Non-pigmented ciliary epithelial cell (primary cell): ENCODE results near the gene PTX3.

Experiments used
- DNase-seq: peaks from one replicate; pipeline ENCODE4 v3.0.0-alpha.2; 2010; ENCODE audit warnings: low read depth

Gene PTX3

DNA sequence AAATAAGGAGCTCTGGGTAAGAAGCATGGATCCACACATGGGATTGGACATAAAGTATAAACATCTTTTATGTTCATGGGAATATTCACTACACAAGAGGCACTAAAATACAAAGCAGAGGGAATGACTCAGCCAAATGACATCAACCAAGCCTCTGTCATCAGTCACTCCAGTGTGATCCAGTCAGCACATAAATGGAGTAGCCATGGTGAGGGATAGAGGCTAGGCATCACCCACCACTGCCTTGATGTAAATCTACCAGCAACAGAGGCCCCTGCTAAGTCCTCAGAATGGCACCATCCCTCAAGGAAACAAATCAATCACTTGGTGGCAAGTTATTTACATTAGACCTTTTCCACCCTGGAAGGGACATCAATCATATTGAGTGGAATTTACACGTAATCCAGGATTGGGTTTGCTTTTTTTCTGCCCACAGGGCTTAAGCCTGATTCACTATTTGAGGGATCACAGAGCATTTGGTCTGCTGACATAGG lies 39.3 kb downstream of the PTX3 start:
- no peak for DNase-seq

DNA sequence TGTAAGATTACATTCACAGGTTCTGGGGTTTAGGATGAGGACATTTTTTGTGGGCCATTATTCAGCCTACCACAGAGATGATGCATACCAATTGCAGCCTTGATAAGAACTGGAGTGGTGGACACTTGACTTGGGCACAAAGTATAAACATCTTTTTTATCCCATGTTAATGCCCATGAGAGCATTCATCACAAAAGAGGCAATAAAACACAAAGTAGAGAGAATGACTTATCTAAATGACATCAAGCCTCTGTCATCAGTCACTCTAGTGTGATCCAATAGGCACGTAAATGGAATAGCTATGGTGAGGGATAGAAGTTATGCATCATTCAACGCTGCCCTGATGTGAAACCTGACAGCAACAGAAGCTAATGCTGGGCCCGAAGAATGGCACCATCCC lies 40.8 kb downstream of the PTX3 start:
- DNase-seq: no peak

DNA sequence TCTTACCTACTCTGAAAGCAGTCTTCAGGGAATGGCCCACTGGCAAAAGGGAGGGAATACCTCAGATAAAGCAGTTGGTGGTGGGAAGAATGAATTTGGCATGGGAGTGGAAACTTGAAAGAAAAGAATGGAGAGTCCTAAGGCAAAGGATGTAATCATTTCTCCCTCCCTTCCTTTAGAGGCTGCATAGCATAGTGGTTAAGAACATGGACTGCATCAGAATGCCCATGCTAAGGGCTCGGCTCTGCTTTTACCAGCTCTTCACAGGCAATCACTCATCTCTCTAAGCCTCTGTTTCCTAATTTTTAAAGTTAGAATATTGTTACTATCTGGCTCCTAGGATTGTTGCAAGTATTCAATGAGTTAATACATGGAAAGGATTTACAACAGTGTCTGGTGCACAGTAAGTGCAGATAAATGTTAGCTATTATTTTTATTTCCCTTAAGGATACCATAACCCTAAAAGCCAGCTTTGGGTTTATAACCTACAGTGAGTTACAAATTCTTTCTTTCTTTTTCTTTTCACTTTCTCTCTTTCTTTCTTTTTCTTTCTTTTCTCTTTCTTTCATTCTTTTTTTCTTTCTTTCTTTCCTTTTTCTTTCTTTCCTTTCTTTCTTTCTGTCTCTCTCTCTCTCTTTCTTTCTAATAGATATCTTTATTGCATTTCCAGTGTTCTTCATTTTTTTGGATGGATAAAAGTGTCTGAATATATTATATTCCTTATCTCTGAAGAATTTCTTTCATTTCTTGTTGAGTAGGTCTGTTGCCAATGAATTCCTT lies 43.0 kb downstream of the PTX3 start:
- no peak for DNase-seq

- no peak for DNase-seq
Measured at GRCh38 chr3:157487339-157487738, 50.7 kb downstream of the PTX3 start.

DNA sequence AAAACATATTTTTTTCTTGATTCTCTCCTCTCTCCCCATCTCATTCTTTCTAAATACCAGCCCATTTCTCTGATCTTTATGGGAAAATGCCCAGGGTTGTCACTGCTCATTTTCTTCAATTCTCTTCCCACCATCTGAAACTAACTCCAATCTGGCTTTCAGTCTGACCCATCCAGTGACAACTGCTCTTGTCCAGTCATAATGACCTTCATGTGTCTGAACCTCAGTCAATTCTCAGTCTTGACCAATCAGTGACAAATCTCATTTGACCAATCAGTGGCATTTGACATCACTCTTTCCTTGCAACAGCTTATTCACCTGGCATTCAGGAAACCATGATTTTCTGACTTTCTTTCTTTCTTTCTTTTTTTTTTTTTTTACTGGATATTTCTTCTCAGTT lies 51.5 kb downstream of the PTX3 start:
- DNase-seq: no peak

DNA sequence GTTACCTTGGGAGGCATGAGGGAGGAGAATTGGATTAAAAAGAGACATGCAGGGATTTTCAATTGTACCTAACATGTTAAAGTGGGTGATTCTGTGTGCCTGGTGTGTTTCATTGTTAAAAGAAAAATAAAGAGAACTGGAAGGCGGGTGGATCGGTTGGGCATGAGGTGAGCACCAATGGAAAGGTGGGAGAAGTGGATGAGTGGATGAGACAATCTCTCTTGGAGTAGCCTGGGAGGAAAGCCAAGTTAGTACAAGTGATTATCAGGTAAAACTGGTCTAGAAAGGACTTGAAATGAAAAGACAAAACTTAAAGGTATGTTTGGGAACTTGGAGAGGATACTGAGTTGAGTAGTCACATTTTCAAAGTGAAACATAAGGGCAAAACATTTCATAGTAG lies 54.5 kb downstream of the PTX3 start:
- DNase-seq: no peak
